Choroid plexus epithelial cell (primary cell): ENCODE results near the gene SH3RF1.
A peak's percentile ranks its signal among the peaks of the same experiment; 100 is the strongest.

Source experiments
- DNase-seq: peaks from one replicate; pipeline ENCODE4 v3.0.0-alpha.2; 2010; ENCODE audit warnings: low read depth
- H3K4me3 ChIP-seq: 2 replicates; pipeline ENCODE4 v1.5.1; 2011; ENCODE audit warnings: low read depth, mild to moderate bottlenecking, control low read depth, low read length, moderate library complexity
- CTCF ChIP-seq: conservative IDR thresholded peaks from 2 replicates; pipeline ENCODE4 v1.5.1; 2011; ENCODE audit warnings: low read depth, mild to moderate bottlenecking, control low read depth, inconsistent platforms, low read length, moderate library complexity

The SH3RF1 gene

GRCh38 chr4:169050284-169050683 lies 220.5 kb downstream of the SH3RF1 start:
- peak; percentile 17 for DNase-seq
- TF ChIP-seq CTCF, result no peak
- H3K4me3 ChIP-seq, result no peak overlapping the region

DNA sequence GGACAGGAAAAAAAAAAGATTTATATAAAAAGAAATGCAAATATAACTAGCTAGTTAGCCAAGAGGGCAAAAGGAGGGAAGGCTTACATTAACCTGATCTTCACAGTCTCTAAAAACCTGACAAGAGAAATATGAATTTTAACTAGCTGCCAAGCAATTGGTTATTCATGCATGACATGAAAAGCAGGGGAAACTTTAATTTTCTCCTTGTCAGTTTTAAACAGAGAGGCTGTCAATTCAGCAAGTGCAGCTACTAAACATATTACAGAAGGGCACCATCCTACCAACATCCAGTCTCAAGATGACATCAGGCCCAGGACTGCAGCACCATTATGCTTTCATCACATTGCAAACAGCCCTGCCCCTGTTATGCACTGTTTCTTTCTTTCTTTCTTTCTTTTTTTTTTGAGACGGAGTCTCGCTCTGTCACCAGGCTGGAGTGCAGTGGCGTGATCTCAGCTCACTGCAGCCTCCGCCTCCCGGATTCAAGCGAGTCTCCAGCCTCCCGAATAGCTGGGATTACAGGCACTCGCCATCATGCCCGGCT lies 221.8 kb downstream of the SH3RF1 start:
- no peak for TF ChIP-seq CTCF
- DNase-seq, result no peak
- H3K4me3 ChIP-seq, result no peak overlapping the region

DNA sequence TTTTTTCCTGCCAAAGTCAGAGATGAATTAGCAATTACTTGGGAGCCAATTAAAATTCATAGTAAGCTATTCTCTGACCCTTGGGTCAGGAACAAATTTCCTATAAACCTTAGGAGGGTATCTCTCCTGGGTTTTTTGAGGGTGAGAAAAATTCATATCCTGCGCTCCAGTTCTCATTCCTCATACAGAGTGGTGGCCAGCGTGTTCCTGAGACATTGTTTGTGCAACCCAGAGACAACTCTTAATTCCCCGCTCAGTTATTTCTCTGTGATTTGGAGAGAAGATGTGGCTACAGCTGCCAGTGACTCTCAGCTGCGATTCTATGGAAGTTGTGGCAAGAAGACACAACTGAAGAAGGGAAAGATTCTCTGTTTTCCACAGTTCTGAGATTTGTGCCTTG lies 222.8 kb downstream of the SH3RF1 start:
- DNase-seq, result peak; percentile 13
- TF ChIP-seq CTCF, result no peak
- no peak overlapping the region for H3K4me3 ChIP-seq

- H3K4me3 ChIP-seq, result no peak overlapping the region
- TF ChIP-seq CTCF, result peak; percentile 43
- DNase-seq, result peak; percentile 18
Measured at GRCh38 chr4:169045862-169046584, 224.7 kb downstream of the SH3RF1 start.

GRCh38 chr4:169044714-169045447 lies 225.9 kb downstream of the SH3RF1 start:
- no peak overlapping the region for H3K4me3 ChIP-seq
- TF ChIP-seq CTCF, result no peak
- no peak for DNase-seq
